T-helper 1 cell treated with Interleukin-12 subunit alpha and Interleukin-12 subunit beta and Interleukin-4 antibody, amounts not matched to agents 30 μg/mL and 1 μg/mL, for 36 hours (primary cell): Measurements from ENCODE around the gene KANK3.
"Not testable (repeated sequence)": the region's sequence is repeated elsewhere in the genome, so short reads cannot be mapped to it uniquely, and the experiment has no call there.

Experiments used
- H3K27ac Mint-ChIP-seq: one replicate; pipeline ENCODE4 v1.8.0; 2021; ENCODE audit warnings: mild to moderate bottlenecking, mixed read lengths
- H3K27me3 Mint-ChIP-seq: one replicate; pipeline ENCODE4 v1.8.0; 2021; ENCODE audit warnings: low read depth, mixed read lengths
- H3K36me3 Mint-ChIP-seq: one replicate; pipeline ENCODE4 v1.8.0; 2021; ENCODE audit warnings: low read depth, mixed read lengths
- H3K4me1 Mint-ChIP-seq: one replicate; pipeline ENCODE4 v1.8.0; 2021; ENCODE audit warnings: low read depth, mixed read lengths
- H3K4me3 Mint-ChIP-seq: one replicate; pipeline ENCODE4 v1.8.0; 2021; ENCODE audit warnings: mild to moderate bottlenecking, moderate library complexity, mixed read lengths
- H3K9me3 Mint-ChIP-seq: one replicate; pipeline ENCODE4 v1.8.0; 2021; ENCODE audit warnings: mixed read lengths

Gene KANK3

GRCh38 chr19:8304841-8305621 is 38.0 kb downstream of the KANK3 start:
- Mint-ChIP-seq H3K4me1 (peaks cover 25% of the 10 kb centered on the region), H3K27ac (no peak overlapping the region), H3K36me3 (peaks cover 4% of the 10 kb centered on the region), H3K27me3 (no peaks in the 10 kb centered on the region), H3K9me3 (no peaks in the 10 kb centered on the region), H3K4me3 (no peak overlapping the region)

GRCh38 chr19:8302734-8303133 is 40.3 kb downstream of the KANK3 start:
- Mint-ChIP-seq H3K27ac (no peak overlapping the region), H3K4me1 (peaks cover 15% of the 10 kb centered on the region), H3K9me3 (no peaks in the 10 kb centered on the region), H3K4me3 (no peak overlapping the region), H3K36me3 (no peaks in the 10 kb centered on the region), H3K27me3 (no peaks in the 10 kb centered on the region)

- H3K27ac Mint-ChIP-seq = no peak overlapping the region
- H3K4me1 Mint-ChIP-seq = peaks cover 11% of the 10 kb centered on the region
- no peaks in the 10 kb centered on the region for H3K9me3 Mint-ChIP-seq
- H3K27me3 Mint-ChIP-seq = no peaks in the 10 kb centered on the region
- no peaks in the 10 kb centered on the region for H3K36me3 Mint-ChIP-seq
- H3K4me3 Mint-ChIP-seq = no peak overlapping the region
Measured at GRCh38 chr19:8302357-8302691, 40.7 kb downstream of the KANK3 start.

GRCh38 chr19:8291337-8291736 is 51.7 kb downstream of the KANK3 start:
- not testable (repeated sequence) for H3K27ac Mint-ChIP-seq, H3K36me3 Mint-ChIP-seq, H3K9me3 Mint-ChIP-seq, H3K27me3 Mint-ChIP-seq, H3K4me1 Mint-ChIP-seq, H3K4me3 Mint-ChIP-seq

- not testable (repeated sequence) for H3K27ac Mint-ChIP-seq, H3K36me3 Mint-ChIP-seq, H3K9me3 Mint-ChIP-seq, H3K4me1 Mint-ChIP-seq, H3K4me3 Mint-ChIP-seq, H3K27me3 Mint-ChIP-seq
Measured at GRCh38 chr19:8276508-8276907, 66.6 kb downstream of the KANK3 start.
